ENCODE measurements around the gene SELENOI.

DNA sequence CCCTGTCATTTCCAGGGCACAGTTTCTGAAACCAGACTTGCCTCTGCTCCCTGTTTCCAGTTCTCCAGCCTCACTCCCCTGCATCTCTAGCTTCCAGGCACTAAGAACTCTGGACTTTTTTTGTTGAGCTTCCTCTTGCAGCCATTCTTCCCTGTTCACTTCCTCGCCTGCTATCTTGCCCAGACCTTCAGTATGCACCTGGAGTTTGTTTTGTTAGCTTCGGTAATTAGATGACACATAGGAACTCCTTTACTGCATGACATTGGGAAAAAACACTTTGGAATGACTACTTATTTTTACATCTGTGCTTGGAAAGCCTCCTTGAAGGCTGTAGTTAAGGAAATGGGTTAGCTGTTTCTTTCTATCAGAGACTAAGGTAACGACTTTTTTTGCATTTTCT, 96.8 kb downstream of the SELENOI start:
- TF ChIP-seq POLR2AphosphoS5 (IDR thresholded peaks at IDR 0.05; ENCODE audit: insufficient read depth, low read depth, low read length) = no peak
- TF ChIP-seq MAX (IDR thresholded peaks at IDR 0.05; ENCODE audit: insufficient read depth, insufficient read length) = no peak
- TF ChIP-seq, protein P1, sequence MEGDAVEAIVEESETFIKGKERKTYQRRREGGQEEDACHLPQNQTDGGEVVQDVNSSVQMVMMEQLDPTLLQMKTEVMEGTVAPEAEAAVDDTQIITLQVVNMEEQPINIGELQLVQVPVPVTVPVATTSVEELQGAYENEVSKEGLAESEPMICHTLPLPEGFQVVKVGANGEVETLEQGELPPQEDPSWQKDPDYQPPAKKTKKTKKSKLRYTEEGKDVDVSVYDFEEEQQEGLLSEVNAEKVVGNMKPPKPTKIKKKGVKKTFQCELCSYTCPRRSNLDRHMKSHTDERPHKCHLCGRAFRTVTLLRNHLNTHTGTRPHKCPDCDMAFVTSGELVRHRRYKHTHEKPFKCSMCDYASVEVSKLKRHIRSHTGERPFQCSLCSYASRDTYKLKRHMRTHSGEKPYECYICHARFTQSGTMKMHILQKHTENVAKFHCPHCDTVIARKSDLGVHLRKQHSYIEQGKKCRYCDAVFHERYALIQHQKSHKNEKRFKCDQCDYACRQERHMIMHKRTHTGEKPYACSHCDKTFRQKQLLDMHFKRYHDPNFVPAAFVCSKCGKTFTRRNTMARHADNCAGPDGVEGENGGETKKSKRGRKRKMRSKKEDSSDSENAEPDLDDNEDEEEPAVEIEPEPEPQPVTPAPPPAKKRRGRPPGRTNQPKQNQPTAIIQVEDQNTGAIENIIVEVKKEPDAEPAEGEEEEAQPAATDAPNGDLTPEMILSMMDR (IDR thresholded peaks at IDR 0.05; ENCODE audit: extremely low read depth in 1 of 2, insufficient read depth in 1 of 2, low read depth in 1 of 2, low read length in 2 of 2) = no peak
- no peak for TF ChIP-seq POLR2A (IDR thresholded peaks at IDR 0.05; ENCODE audit: low read depth, low read length)
- TF ChIP-seq JUN (IDR thresholded peaks at IDR 0.05; ENCODE audit: borderline replicate concordance, insufficient read depth, insufficient read length, low read depth) = no peak
- TF ChIP-seq GATA2 (IDR thresholded peaks at IDR 0.05; ENCODE audit: insufficient read depth, insufficient read length, low read depth, low read length) = no peak
- no peak for TF ChIP-seq EZH2 (IDR thresholded peaks at IDR 0.05; ENCODE audit: borderline replicate concordance, low read depth, low read length, severe bottlenecking)
- TF ChIP-seq MYC (IDR thresholded peaks at IDR 0.05; ENCODE audit: low read depth, low read length) = no peak
